SH-SY5Y (cell line): Measurements from ENCODE around the gene PGM2.

Experiments used
- GATA2 ChIP-seq: IDR thresholded peaks from 2 replicates; pipeline ENCODE4 v1.6.1; 2011; ENCODE audit warnings: mild to moderate bottlenecking, low read depth, low read length
- GATA3 ChIP-seq: IDR thresholded peaks from 2 replicates; pipeline ENCODE4 v1.6.1; 2011; ENCODE audit warnings: low read depth, mild to moderate bottlenecking, low read length, moderate library complexity

DNA sequence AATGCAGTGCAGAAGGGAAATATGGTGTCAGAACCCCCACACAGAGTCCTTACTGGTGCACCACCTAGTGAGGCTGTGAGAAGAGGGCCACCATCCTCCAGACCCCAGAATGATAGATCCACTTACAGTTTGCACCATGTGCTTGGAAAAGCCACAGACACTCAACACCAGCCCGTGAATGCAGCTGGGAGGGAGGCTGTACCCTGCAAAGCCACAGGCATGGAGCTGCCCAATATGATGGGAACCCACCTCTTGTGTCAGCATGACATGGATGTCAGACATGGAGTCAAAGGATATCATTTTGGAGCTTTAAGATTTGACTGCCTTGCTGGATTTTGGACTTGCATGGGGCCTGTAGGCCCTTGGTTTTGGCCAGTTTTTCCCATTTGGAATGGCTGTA lies 34.2 kb upstream of the PGM2 start:
- TF ChIP-seq GATA3 (no peak), GATA2 (no peak)
